Sciatic nerve (tissue), 2 donors: ENCODE results near the gene ARMH4. TPM values are rescaled to one million over a fixed set of nuclear protein-coding genes. Genes with fewer than 3 reads are reported as not detected.

Experiments used
- ATAC-seq: fragments of 200-7000 bp; cut with Tn5 transposase; one replicate; pipeline ENCODE4 v1.9.1; 2020; ENCODE audit warnings: mild to moderate bottlenecking, moderate library complexity
- DNase-seq: peaks from one replicate; pipeline ENCODE4 v3.0.0-alpha.2; 2020; ENCODE audit warnings: low spot score
- intact Hi-C: fragments of 100-400 bp; cut with DNase I; formaldehyde crosslinking; loops from one replicate; pipeline ENCODE4 v1.14.2; 2022
- total RNA-seq: library from RNA; stranded (reverse); fragmentation: NEBNext Ultra II Directional; extraction: Animal tissue kit (Norgen Biotek cat#: 25700); gene quantifications from one replicate; pipeline ENCODE4 v1.2.1, GENCODE V29; 2021
- donor health status: DM: no; HTN: no; CAD: no.
- donor health status: DM: no; HTN: no; CAD: no.

Gene ARMH4
- total RNA-seq, 1 donor from 2014 or later: 11.5 TPM

DNA sequence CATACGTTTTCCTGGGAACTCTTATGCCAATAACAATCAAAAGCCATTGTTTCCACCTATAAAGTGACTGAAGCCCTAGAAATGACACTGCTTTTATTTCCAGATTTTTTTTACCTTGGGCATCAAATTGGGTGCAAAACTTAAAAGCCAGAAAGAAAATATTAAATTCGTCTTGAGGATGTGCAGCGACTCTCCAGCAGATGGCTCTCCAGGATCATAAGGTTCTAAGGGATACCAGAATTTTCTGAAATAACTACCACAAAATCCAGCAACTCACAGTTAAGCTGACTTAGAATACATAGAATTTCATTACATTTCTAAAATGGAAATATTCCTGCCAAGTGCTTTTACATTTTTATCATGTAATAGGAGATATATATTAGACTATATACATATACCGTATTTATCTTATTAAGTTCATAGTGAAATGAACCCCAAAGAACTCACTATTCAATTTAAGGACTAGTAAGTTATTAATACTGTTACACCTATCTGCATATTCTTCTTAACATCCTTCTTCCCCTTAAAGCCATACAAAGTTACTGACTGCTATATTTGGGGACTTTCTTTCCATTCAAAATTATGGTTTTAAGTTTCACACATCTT lies 44.0 kb downstream of the ARMH4 start:
- ATAC-seq (peak; percentile 67), DNase-seq (no peak)
- intact Hi-C loops: no loop called here

DNA sequence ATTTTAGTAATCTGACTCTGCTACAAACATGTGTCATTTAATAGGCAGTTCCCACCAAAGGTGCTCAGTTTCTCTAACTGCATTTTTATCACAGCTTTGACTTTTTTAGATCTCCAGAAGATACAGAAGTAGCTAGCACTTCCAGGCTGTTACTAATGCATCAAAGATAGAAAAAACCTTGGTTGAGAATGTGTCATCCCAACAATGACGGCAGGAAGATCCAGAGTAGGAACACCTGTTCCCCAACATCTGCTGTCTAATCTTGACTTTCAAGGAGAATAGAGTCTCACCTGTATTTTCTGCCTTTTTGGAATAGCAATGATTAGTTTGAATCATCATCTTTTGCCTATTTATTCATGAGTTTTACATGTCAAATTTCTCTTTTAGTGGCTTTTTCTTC lies 45.0 kb downstream of the ARMH4 start:
- no peak for DNase-seq
- no peak for ATAC-seq
- intact Hi-C loops: no loop called here

DNA sequence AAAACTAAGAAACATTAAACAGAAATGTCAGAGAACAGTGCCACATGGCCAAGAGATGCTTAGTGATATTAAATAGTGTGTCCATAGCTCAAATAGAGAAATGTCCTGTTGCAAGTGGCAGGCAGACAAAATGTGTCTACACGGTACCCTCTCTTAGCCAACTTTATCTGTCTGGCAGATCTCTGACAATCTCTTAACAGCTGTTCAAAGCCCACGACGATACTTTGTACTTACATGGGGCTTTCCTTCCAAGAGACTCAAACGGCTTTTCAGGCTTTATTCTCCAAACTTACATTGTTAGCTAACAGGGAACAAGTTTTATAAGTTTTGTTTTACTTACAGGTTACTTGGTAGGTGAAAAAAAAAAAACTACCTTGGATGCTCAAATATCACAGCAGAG lies 45.6 kb downstream of the ARMH4 start:
- no peak for DNase-seq
- intact Hi-C loops: no loop called here
- ATAC-seq: no peak

DNA sequence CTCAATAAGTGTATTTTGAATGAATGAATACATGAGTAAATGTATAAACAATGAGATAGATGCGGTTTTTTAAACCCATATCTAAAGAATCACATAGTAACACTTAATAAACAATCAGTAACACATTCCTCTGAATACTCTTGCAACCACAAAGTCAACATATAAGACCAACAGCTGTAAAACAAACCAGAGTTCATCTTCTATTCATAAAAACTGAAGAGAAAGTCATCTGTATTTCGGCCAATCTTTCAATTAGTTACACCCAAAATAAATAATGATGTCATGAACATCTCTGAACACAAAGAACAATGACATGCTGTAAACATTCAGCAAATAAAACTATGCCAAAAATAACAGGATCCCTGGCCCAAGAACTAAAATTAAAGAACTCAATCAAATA lies 47.2 kb downstream of the ARMH4 start:
- ATAC-seq (peak; percentile 50), DNase-seq (no peak)
- intact Hi-C loops: no loop called here

DNA sequence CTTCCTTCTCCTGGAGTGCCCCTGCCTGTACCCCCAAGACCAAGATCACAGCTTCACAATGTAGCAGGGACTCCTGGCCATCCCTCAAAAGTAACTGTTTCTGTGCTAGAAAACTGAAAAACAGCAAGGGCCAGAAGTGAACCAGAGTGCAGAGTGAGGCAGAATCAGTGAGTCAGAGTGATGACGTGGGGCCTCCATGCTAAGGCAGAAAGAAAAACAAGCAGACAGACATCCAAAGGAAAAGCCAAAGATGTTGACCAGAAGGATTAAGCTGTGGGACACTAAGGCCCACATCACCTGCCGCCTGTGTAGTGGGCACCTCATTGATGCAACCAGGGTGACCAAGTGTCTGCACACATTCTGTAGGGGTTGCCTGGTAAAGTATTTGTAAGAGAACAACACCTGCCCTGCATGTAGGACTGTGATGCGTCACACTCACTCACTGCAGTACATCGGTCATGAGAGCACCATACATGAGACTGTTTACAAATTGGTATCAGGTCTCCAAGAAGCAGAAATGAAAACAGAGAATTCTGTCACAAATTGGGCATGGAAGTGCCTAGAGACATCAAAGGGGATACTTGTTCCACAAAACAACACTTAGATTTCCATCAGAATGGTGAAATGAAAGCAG lies 51.2 kb downstream of the ARMH4 start:
- DNase-seq (no peak), ATAC-seq (no peak)
- intact Hi-C loops: no loop called here

DNA sequence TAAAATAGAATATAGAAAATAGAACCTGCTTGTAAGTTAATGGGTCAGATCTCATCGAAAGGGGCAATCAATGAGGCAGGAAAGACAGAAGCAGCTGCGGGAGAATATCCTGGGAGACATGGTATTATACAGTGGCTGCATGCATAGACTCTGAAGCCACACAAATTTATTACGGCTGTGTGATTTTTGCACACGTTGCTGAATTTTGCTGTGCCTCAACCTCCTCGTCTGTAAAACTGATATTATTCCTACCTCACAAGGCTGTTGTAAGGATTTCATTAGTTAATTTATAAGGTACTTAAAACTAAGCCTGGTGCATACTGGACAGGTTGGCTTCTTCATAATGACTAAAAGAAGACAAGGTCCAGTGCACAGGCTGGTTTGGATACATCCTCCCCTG lies 52.3 kb downstream of the ARMH4 start:
- intact Hi-C loops: no loop called here
- no peak for ATAC-seq
- no peak for DNase-seq

DNA sequence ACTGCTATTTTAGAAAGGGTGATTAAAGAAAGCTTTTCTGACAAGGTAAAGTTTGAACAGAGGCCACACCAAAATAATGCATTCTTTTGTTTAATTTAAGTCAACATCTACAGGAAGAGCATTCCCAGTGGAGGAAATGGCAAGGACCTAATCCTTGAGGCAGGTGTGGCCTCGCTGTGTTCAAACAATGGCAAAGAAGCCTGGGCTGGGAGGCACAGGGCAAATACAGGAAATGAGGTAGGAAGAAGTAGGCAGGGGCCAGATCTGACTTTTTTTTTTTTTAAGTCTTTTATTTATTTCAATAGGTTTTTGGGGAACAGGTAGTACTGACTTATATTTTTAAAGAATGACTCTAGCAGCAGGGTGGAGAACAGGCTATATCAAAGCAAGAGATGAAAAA lies 53.5 kb downstream of the ARMH4 start:
- DNase-seq (no peak), ATAC-seq (no peak)
- intact Hi-C loops: no loop called here

DNA sequence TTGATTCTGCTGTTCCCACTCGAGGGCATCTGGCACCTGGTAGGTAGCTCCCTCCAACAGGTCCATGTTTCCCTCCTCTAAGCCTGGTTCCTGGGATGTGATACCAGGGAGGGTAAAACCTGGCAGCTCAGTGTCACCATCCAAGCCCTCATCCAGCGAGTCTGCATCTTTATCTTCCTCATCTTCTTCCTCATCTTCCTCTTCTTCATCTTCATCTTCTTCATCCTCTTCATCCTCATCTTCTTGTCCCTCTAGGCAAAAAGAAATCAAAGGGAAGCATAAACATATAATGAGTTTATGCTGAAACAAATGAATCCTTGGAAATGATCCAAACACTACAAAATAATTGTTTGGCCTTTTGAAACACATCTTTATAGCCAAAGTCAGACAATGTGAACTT lies 55.3 kb downstream of the ARMH4 start:
- ATAC-seq: no peak
- no peak for DNase-seq
- intact Hi-C loops: no loop called here

DNA sequence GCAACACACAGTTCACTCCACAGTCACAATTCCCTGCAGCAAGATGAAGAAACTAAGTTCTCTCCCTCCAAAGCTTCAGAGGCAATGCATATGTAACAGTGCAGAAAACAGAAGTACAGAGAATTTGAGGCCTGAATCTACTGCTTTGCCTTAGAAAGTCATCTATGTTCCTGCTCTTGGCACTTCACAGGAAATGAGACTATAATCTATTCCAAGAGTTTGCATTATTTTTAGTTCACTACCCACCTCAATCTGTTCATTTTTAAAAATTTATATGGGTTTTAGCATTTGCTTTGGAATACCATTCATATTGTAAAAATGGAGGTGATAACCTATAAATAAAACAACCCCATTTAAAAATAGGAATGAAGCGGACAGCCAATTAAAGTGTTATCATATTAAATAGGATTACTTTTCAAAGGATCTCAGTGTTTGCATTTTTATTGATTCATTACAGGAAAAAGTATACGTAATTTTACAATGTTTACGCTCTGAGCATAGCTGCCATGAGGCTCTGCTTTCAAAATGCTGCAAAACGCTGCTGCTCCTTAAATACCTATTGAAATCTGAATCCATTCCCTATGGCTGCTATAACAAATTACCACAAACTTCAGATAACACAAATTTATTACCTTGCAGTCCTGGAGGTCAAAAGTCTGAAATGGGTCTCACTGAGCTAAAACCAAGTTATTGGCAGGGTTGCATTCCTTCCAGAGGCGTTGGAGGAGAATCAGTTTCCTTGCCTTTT lies 60.0 kb downstream of the ARMH4 start:
- ATAC-seq: no peak
- intact Hi-C loops: no loop called here
- no peak for DNase-seq

DNA sequence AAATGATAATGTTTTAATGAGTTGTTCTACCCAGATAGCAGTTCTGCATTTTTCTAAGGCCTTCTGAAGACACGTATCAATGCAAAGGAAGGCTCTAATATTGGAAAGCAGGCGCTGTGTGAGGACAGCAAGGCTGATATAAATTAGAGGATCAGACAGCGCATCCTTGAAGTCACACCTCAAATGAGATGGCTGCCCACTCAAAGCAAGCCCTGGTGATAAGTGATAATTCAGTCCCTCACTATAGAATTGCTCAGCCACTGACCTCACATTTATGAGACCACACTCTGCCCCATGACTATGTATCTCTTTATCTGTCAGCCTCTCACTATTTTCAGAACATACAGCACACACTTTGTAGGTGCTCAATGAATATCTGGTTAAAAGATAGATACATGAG lies 62.4 kb downstream of the ARMH4 start:
- ATAC-seq (no peak), DNase-seq (no peak)
- intact Hi-C loops: no loop called here

DNA sequence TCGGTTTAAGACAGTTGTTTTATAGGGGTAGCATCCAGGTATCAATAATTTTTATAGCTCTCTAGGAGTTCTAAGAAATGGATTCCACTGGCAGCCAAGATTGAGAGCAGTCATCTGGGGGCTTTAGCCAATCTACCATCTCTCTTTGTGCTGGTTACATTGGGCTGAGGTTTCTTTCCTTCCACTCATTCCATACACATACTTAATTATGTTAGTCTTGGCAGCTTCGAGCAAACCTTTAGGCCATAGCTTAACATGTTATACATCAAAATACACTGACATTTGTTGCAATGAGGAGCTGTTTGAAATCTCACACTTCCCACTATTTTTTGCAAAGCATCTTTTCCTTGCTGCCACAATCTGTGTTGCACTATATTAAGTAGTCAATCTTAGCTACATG lies 63.1 kb downstream of the ARMH4 start:
- ATAC-seq (no peak), DNase-seq (no peak)
- intact Hi-C loops: no loop called here

DNA sequence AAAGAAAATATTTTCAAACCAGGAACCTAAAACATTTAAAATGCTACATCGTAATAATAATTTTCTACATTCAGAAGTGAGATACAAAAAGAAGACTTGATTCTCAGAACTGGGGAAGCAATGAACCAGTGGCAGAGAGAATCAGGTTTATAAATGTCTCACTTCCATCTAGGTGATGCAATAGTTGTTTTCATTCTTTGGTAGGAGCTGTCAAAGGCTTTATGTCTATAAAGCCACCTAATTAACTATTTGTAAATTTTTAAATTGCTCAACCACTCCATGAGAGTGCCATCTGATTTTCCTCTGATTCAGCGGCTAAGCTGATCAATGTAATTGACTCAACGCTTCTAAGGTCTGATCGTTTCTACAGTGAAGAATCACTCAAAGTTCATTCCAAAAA lies 66.1 kb downstream of the ARMH4 start:
- intact Hi-C loops: no loop called here
- no peak for DNase-seq

DNA sequence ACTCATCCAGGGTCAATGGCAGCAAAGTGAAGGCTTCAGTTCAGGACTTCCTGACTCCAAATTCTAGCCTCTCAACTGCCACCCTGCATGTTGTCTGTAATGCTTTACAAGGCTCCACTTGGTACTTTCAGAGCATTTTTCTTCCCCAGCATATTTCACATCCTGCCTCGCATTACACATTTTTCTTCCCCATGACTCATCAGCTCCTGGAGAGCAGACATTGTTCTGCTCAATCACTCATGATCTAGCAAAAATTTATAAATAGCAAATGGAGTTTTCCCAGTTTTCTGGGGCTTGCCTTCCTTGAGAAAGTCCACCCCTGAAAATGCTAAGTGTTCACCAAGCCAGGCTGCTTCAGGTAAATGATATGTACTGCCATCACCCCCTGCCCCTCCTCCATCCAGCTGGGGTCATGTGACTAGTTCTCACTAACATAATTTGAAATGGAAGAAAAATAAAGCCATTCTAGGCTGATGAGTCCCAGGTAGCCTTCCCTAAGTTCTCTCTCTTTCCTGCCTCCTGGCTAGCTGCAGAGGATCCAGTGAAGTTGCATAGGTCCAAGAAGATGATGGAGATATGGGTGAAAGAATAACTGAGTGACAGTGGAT lies 69.4 kb downstream of the ARMH4 start:
- ATAC-seq (peak; percentile 70), DNase-seq (no peak)
- intact Hi-C loops: no loop called here

More for the DNA sequence above, 66.1 kb downstream of the ARMH4 start:
- ATAC-seq: no peak

DNA sequence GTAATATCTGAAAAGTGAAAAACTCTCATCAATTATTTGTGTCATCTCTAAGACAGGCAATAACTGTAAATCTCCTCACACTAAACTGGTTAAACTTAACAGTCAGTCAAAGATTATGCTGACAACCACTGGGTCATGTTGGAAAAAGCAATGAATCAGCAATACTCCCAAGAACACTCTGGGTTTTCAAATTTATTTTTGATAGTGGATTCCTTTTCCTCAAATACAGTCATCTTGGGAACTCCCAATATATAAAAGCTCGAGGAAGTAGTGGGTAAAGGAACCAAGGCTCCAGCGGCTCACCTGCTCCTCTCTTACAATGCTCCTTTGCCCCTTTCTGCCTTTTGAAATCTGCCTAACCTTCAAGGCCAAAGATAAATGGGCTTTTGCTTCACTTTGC lies 70.0 kb downstream of the ARMH4 start:
- DNase-seq: no peak
- intact Hi-C loops: no loop called here
- ATAC-seq: no peak

DNA sequence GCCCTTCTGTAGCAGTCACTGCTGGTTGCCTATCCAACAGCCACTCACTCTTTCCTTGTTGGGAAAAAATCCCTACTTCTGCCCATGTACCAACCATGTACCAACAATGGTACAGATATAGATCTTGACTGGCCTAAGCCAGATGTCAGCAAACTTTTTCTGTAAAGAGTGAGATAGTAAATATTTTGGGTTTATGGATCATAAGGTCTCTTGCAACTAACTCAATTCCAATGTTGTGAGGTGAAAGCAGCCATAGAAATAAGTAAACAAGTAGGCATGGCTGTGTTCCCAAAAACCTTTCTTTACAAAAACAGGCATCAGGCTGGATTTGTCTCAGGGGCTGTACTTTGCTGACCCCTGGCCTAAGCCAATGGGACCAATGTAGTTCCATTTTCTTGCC lies 73.5 kb downstream of the ARMH4 start:
- DNase-seq: no peak
- intact Hi-C loops: no loop called here
- no peak for ATAC-seq

DNA sequence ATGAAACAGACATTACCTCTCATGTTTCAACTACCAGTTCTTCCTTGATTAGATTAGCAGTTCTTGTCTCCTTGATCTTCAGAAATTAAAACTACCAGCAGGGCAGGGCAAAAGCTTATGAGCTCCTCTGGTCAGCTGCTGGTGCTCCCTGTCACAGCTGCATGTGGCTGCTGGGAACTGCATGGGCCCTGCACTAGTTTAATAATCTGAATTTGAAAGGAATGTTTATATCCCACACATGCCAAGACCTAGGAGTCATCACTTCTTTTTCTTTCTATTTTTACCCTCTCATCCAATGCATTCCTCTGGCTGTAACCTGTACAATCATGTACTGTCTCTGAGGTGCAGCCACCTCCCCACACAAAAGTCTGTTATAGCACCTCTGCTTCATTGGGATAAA lies 73.9 kb downstream of the ARMH4 start:
- ATAC-seq (peak; percentile 13), DNase-seq (no peak)
- intact Hi-C loops: no loop called here

DNA sequence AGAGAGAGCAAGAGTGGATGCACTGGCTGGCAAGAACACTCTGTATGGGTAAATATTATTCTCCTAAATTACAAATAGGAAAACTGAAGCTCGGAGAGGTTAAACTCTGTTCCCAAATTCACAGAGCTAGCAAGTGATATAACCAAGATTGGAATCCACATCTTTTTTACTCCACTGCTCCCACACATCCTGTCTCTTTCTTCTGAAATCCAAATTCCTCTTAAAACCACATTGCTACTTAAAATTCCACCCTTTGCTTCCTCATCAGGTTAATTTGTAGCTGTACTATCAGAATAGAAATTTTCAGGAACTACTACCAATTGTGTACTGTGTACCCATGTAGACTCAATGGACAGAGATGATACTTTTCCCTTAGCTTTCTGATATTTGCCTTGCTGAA lies 74.4 kb downstream of the ARMH4 start:
- ATAC-seq (no peak), DNase-seq (no peak)
- intact Hi-C loops: no loop called here

DNA sequence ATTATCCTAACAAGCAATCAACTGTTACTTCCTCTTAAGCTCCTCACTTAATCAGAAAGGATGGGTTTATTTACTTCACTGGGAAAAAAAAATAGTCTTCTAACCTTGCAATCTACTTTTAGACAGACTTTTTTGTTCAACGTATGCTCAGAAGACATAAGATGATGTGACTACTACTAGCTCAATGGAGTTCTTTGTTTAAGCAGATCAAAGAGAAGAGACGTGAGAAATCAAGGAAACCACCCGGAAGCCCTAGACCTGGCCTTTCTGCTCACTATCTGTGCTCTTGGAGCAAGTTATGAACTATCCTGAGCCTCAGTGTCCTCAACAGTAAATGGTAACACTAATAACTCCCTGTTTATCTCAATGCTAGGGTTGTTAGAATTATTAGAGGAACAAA lies 78.5 kb downstream of the ARMH4 start:
- intact Hi-C loops: no loop called here
- ATAC-seq (no peak), DNase-seq (no peak)

DNA sequence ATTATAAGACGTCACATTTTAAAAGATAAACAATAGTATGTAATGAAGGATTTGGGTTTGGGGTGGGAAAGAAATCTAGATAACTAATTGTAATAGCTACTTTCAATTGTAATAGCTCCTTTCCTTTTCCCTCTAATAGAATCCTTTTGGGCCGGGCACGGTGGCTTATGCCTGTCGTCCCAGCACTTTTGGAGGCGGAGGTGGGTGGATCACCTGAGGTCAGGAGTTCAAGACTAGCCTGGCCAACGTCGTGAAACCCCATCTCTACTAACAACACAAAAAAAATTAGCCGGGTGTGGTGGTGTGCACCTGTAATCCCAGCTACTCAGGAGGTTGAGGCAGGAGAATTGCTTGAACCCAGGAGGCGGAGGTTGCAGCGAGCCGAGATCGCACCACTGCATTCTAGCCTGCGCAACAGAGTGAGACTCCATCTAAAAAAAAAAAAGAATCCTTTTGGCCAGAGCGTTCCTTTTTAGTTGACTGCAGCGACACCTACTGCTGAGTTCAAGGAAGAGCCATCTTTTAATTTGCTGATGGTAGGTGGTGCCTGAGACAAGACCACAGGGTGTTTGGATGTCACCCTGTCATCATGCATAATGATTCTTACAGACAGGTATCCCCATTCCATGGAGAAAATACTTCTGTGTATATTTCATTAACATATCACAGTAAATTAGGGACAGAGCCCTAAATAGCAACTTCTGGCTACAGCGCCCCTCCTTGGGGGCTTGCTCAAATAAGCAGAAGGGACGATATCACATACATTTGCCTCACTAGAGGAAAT lies 79.5 kb downstream of the ARMH4 start:
- peak; percentile 78 for ATAC-seq
- intact Hi-C loops: no loop called here
- no peak for DNase-seq

DNA sequence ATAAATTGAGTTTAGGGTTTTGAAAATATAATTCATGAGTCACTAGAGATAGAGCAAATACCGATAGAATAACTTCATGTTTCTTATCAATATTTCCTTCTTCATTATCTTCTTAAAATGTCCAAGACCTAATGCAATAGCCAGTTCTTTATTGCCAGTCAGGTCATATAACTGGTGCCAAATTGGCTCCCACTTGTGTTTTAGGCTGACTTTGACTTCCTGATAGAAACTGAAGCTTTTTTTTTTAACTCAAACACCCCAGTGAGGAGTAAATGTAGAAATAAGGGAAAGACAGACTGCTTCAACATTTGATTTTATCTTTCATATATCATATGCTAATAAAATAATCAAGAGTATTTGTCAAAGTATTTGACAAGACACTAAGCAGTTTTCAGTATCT lies 80.7 kb downstream of the ARMH4 start:
- intact Hi-C loops: no loop called here
- no peak for DNase-seq
- no peak for ATAC-seq
